ENCODE results near the gene CA14.

DNA sequence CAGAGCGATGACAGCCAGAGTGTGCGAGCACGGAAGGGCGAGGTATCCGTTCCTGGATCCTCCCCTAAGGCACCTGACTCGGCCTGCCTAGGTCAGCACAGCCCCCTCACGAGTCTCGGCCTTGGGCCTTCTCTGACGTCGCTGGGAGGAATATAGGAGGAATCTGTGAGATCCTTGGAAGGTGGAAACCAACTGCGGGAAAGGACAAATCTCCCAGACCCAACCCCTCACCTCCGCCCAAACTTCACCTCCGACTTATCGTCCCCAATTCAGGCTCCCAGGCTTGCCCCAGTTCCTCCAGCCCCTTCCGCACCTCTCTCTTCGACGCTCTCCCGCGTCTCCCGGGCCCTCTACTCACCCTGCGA lies 10.7 kb downstream of the CA14 start:
- no peak for TF ChIP-seq POLR2A (IDR thresholded peaks at IDR 0.05; ENCODE audit: low read depth)
- TF ChIP-seq, protein P1, sequence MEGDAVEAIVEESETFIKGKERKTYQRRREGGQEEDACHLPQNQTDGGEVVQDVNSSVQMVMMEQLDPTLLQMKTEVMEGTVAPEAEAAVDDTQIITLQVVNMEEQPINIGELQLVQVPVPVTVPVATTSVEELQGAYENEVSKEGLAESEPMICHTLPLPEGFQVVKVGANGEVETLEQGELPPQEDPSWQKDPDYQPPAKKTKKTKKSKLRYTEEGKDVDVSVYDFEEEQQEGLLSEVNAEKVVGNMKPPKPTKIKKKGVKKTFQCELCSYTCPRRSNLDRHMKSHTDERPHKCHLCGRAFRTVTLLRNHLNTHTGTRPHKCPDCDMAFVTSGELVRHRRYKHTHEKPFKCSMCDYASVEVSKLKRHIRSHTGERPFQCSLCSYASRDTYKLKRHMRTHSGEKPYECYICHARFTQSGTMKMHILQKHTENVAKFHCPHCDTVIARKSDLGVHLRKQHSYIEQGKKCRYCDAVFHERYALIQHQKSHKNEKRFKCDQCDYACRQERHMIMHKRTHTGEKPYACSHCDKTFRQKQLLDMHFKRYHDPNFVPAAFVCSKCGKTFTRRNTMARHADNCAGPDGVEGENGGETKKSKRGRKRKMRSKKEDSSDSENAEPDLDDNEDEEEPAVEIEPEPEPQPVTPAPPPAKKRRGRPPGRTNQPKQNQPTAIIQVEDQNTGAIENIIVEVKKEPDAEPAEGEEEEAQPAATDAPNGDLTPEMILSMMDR (IDR thresholded peaks at IDR 0.05) = no peak

Data from esophagus muscularis mucosa (tissue), 3 donors.